H1 (cell line): ENCODE measurements around the gene BCAS4. TPM values are rescaled to one million over a fixed set of nuclear protein-coding genes. Genes with fewer than 3 reads are reported as not detected.

Experiments used
- CTCF ChIA-PET: fragments of 300-600 bp; sonication (Branson Sonifier 250); formaldehyde crosslinking; loops from one replicate; lab custom pipeline; 2021; ENCODE audit not compliant: partially characterized antibody; lab: Charles Lee
- POLR2A ChIA-PET: fragments of 300-600 bp; sonication (Branson Sonifier 250); formaldehyde crosslinking; loops from one replicate; lab custom pipeline; 2021; ENCODE audit warnings: inconsistent platforms; ENCODE audit not compliant: partially characterized antibody; lab: Charles Lee
- DNase-seq, 2 experiments: peaks; one replicate each; pipeline versions ENCODE4 v3.0.0 to v3.0.0-alpha.2; 2010 to 2022; ENCODE audit warnings: low spot score in 2 of 2, low read depth in 1 of 2, mixed read lengths in 1 of 2
- FAIRE-seq: peaks from 2 replicates; lab custom pipeline; 2011; peaks lifted over from hg19 to GRCh38; lab: Jason Lieb, UNC
- H2AFZ ChIP-seq: 2 replicates; pipeline ENCODE4 v1.8.1; 2012; ENCODE audit warnings: low read length, inconsistent platforms
- H2AK5ac ChIP-seq: 2 replicates; pipeline ENCODE4 v1.6.1; 2013; ENCODE audit warnings: low read depth, low read length
- H2BK120ac ChIP-seq: replicated peaks from 2 replicates; pipeline ENCODE3; 2013; ENCODE audit warnings: low read depth, low read length, inconsistent platforms
- H2BK12ac ChIP-seq: 2 replicates; pipeline ENCODE4 v1.6.1; 2013; ENCODE audit warnings: low read depth, low read length
- H2BK15ac ChIP-seq: 2 replicates; pipeline ENCODE4 v1.6.1; 2013; ENCODE audit warnings: low read length
- H2BK20ac ChIP-seq: 2 replicates; pipeline ENCODE4 v1.6.1; 2013; ENCODE audit warnings: low read length
- H2BK5ac ChIP-seq: 2 replicates; pipeline ENCODE4 v1.6.1; 2013; ENCODE audit warnings: low read depth, low read length
- H3K14ac ChIP-seq: 2 replicates; pipeline ENCODE4 v1.6.1; 2013; ENCODE audit warnings: inconsistent platforms; ENCODE audit not compliant: insufficient read length
- H3K18ac ChIP-seq: 2 replicates; pipeline ENCODE4 v1.6.1; 2013; ENCODE audit warnings: low read length; ENCODE audit errors: extremely low read depth
- H3K23ac ChIP-seq: 2 replicates; pipeline ENCODE4 v1.6.1; 2013; ENCODE audit warnings: inconsistent platforms; ENCODE audit not compliant: insufficient read length
- H3K23me2 ChIP-seq: 2 replicates; pipeline ENCODE4 v1.6.1; 2013; ENCODE audit warnings: low read depth, low read length
- H3K27ac ChIP-seq: 2 replicates; pipeline ENCODE4 v1.6.1; 2011; ENCODE audit warnings: low read depth, low read length, inconsistent platforms
- H3K27me3 ChIP-seq, 4 experiments: replicated peaks in 1 of 4; 1 replicate in 1 of 4; 2 replicates in 3 of 4; pipeline versions ENCODE4 v1.6.1 to v1.8.1; 2011 to 2013; ENCODE audit warnings: low read length in 3 of 4, mild to moderate bottlenecking in 3 of 4, inconsistent platforms in 2 of 4, mixed read lengths in 2 of 4, moderate library complexity in 1 of 4; ENCODE audit not compliant: control insufficient read depth in 3 of 4, insufficient read depth in 3 of 4; ENCODE audit errors: extremely low read depth in 1 of 4
- H3K36me3 ChIP-seq, 4 experiments: 2 replicates each; pipeline versions ENCODE4 v1.6.1 to v1.8.1; 2011 to 2013; ENCODE audit warnings: mild to moderate bottlenecking in 4 of 4, low read length in 3 of 4, moderate library complexity in 2 of 4, control low read depth in 1 of 4, inconsistent platforms in 1 of 4; ENCODE audit not compliant: insufficient read depth in 4 of 4, control insufficient read depth in 2 of 4
- H3K4ac ChIP-seq: replicated peaks from 2 replicates; pipeline ENCODE3; 2013; ENCODE audit warnings: low read length, low read depth, mixed read lengths, inconsistent platforms; ENCODE audit not compliant: insufficient read length
- H3K4me1 ChIP-seq, 4 experiments: replicated peaks in 1 of 4; 1 replicate in 1 of 4; 2 replicates in 3 of 4; pipeline versions ENCODE4 v1.6.1 to v1.8.1; 2011 to 2013; ENCODE audit warnings: low read length in 3 of 4, inconsistent platforms in 2 of 4, mixed read lengths in 1 of 4; ENCODE audit not compliant: insufficient read depth in 4 of 4, control insufficient read depth in 3 of 4
- H3K4me2 ChIP-seq, 2 experiments: 2 replicates each; pipeline versions ENCODE4 v1.6.1 to v1.8.1; 2011 to 2013; ENCODE audit warnings: low read depth in 2 of 2, low read length in 2 of 2, control low read depth in 1 of 2, inconsistent platforms in 1 of 2, mild to moderate bottlenecking in 1 of 2; ENCODE audit not compliant: insufficient read depth in 1 of 2
- H3K4me3 ChIP-seq, 4 experiments: fragments of 200-600, 300-600 bp in 1 of 4; sonication (generic), shearing (Covaris generic), sonication (Bioruptor Twin) in 1 of 4; 2 replicates each; pipeline versions ENCODE4 v1.5.1 to v1.8.1; 2011 to 2016; ENCODE audit warnings: low read length in 4 of 4, low read depth in 3 of 4, control low read depth in 2 of 4, inconsistent platforms in 2 of 4, mild to moderate bottlenecking in 2 of 4, mixed read lengths in 1 of 4, moderate library complexity in 1 of 4; ENCODE audit not compliant: insufficient read depth in 2 of 4; ENCODE audit errors: extremely low read depth in 1 of 4
- H3K56ac ChIP-seq: replicated peaks from 2 replicates; pipeline ENCODE3; 2013; ENCODE audit warnings: low read depth, mild to moderate bottlenecking, mixed read lengths, low read length, inconsistent platforms; ENCODE audit not compliant: insufficient read length
- H3K79me1 ChIP-seq: 2 replicates; pipeline ENCODE4 v1.6.1; 2013; ENCODE audit warnings: low read depth, low read length, control low read depth
- H3K79me2 ChIP-seq, 2 experiments: 2 replicates each; pipeline versions ENCODE4 v1.6.1 to v1.8.1; 2012 to 2013; ENCODE audit warnings: low read length in 2 of 2, mild to moderate bottlenecking in 2 of 2, inconsistent platforms in 1 of 2; ENCODE audit not compliant: insufficient read depth in 2 of 2, control insufficient read depth in 1 of 2
- H3K9ac ChIP-seq, 4 experiments: replicated peaks in 1 of 4; 1 replicate in 1 of 4; 2 replicates in 3 of 4; pipeline versions ENCODE4 v1.6.1 to v1.8.1; 2011 to 2013; ENCODE audit warnings: low read depth in 3 of 4, low read length in 3 of 4, control low read depth in 2 of 4, mild to moderate bottlenecking in 2 of 4, moderate library complexity in 2 of 4, inconsistent platforms in 1 of 4; ENCODE audit errors: extremely low read depth in 1 of 4
- H3K9me3 ChIP-seq, 2 experiments: 2 replicates each; pipeline versions ENCODE4 v1.6.1 to v1.8.1; 2012 to 2013; ENCODE audit warnings: mild to moderate bottlenecking in 2 of 2, moderate library complexity in 2 of 2, control low read depth in 1 of 2, inconsistent platforms in 1 of 2, low read depth in 1 of 2, low read length in 1 of 2, mixed read lengths in 1 of 2; ENCODE audit not compliant: insufficient read depth in 2 of 2
- H4K20me1 ChIP-seq, 2 experiments: replicated peaks in 1 of 2; 2 replicates each; pipeline versions ENCODE3 to v1.8.1; 2011 to 2013; ENCODE audit warnings: inconsistent platforms in 2 of 2, low read length in 2 of 2, mild to moderate bottlenecking in 1 of 2; ENCODE audit not compliant: insufficient read depth in 2 of 2, control insufficient read depth in 1 of 2
- H4K5ac ChIP-seq: 2 replicates; pipeline ENCODE4 v1.6.1; 2013; ENCODE audit warnings: low read length, low read depth, mixed read lengths, inconsistent platforms; ENCODE audit not compliant: insufficient read length
- H4K8ac ChIP-seq: 2 replicates; pipeline ENCODE4 v1.8.0; 2013; ENCODE audit warnings: mild to moderate bottlenecking, moderate library complexity, low read length, inconsistent platforms; ENCODE audit not compliant: insufficient read depth; ENCODE audit errors: extremely low read depth
- H4K91ac ChIP-seq: replicated peaks from 2 replicates; pipeline ENCODE3; 2013; ENCODE audit warnings: low read length, mixed read lengths, inconsistent platforms; ENCODE audit not compliant: insufficient read length
- ATF3 ChIP-seq: IDR thresholded peaks from 2 replicates; pipeline ENCODE4 v1.6.1; 2011; ENCODE audit warnings: low read depth, mild to moderate bottlenecking, low read length; ENCODE audit not compliant: insufficient read depth
- BRCA1 ChIP-seq: IDR thresholded peaks from 2 replicates; pipeline ENCODE4 v1.6.1; 2012; ENCODE audit warnings: low read depth, low read length, improper control_type of control experiment
- CHD1 ChIP-seq: IDR thresholded peaks from 2 replicates; pipeline ENCODE4 v1.6.1; 2012; ENCODE audit warnings: low read depth, low read length, improper control_type of control experiment
- MAFK ChIP-seq: IDR thresholded peaks from 2 replicates; pipeline ENCODE4 v1.6.1; 2012; ENCODE audit warnings: low read depth, mild to moderate bottlenecking, improper control_type of control experiment, low read length
- SIN3A ChIP-seq, 2 experiments: IDR thresholded peaks in 1 of 2; conservative IDR thresholded peaks in 1 of 2; 2 replicates each; pipeline ENCODE4 v1.6.1; 2011 to 2012; ENCODE audit warnings: low read length in 2 of 2, improper control_type of control experiment in 1 of 2, low read depth in 1 of 2, mild to moderate bottlenecking in 1 of 2
- YY1 ChIP-seq: IDR thresholded peaks from 2 replicates; pipeline ENCODE4 v1.6.1; 2011; ENCODE audit warnings: low read depth, mild to moderate bottlenecking, low read length
- WGBS, 2 experiments: shearing (Covaris generic) in 1 of 2; methylation state at CpG; one replicate each; pipeline versions ENCODE4 v1.1.6 to v1.1.7; 2013 to 2015; ENCODE audit warnings: low lambda C conversion rate in 2 of 2, mixed read lengths in 2 of 2, inconsistent platforms in 1 of 2, low coverage in 1 of 2, missing lambda C conversion rate in 1 of 2; ENCODE audit not compliant: insufficient replicate concordance in 2 of 2, insufficient coverage in 1 of 2, insufficient read length in 1 of 2; ENCODE audit errors: extremely low coverage in 1 of 2, missing lambda C conversion rate in 1 of 2; 5-methylcytosine and 5-hydroxymethylcytosine counted together
- polyA plus RNA-seq, 7 experiments: library from polyadenylated mRNA; depleted of rRNA in 3 of 7; stranded (reverse) in 5 of 7; unstranded in 2 of 7; fragments of >200 nt in 5 of 7; fragments of 200-250 nt in 2 of 7; gene quantifications; 1 replicate in 5 of 7; 2 replicates in 1 of 7; 4 replicates in 1 of 7; pipeline versions ENCODE4 v1.2.1 to v1.2.3, GENCODE V29; 2011 to 2013; ENCODE audit warnings: missing spikeins in 2 of 7, mixed read lengths in 2 of 7
- total RNA-seq: library from RNA; stranded (reverse); fragmentation: NEBNext Ultra II Directional; extraction: Animal tissue kit (Norgen Biotek cat#: 25700); gene quantifications from 2 replicates; pipeline ENCODE4 v1.2.1, GENCODE V29; 2021

BCAS4 gene
- total and polyA plus RNA-seq, 2 of the 8 experiments (the other 6 are each of a cell fraction or from before 2014, with no cell fraction given), result 21.2 to 23.6 TPM

- Histone ChIP-seq H2AK5ac (no peak overlapping the region), H2AFZ (no peak overlapping the region), H3K4me1 (peaks cover 0 to 3% (median 1%) of the 10 kb centered on the region in 4 experiments; a peak in 2 of 7 replicates), H3K9ac (no peak overlapping the region), H3K9me3 (no peaks in the 10 kb centered on the region), H2BK12ac (no peak overlapping the region), H2BK120ac (no peak overlapping the region), H3K4me3 (no peak overlapping the region), H2BK20ac (no peak overlapping the region), H4K5ac (no peak overlapping the region), H3K14ac (no peak overlapping the region), H4K8ac (no peak overlapping the region), H4K91ac (no peak overlapping the region), H3K36me3 (no peaks in the 10 kb centered on the region), H3K56ac (no peak overlapping the region), H3K23me2 (no peaks in the 10 kb centered on the region), H3K18ac (no peak overlapping the region), H3K79me1 (no peaks in the 10 kb centered on the region), H3K79me2 (no peaks in the 10 kb centered on the region), H2BK15ac (no peak overlapping the region), H4K20me1 (no peaks in the 10 kb centered on the region), H3K23ac (no peak overlapping the region), H3K27ac (no peak overlapping the region)
- POLR2A ChIA-PET, result interaction anchor here (0.9 to 2.0 kb wide), 7 partner anchors 10 to 98 kb away, joined by 3 to 7 read pairs (median 3); no protein-coding TSS in a partner anchor
- no peak for FAIRE-seq
- CTCF ChIA-PET, result interaction anchor here (0.8 to 1.6 kb wide), 4 partner anchors 11 to 37 kb away, joined by 3 to 9 read pairs (median 4); partner anchors contain the start of gene BCAS4
- WGBS, 2 experiments, result 87% methylated on average over 6 of the region's 6 CpGs; no CpG with 5 or more reads in 1 of the 2 experiments
- no peak for TF ChIP-seq MAFK
- TF ChIP-seq BRCA1, result no peak
- TF ChIP-seq CHD1, result no peak
- no peak for TF ChIP-seq ATF3
- TF ChIP-seq SIN3A (conservative IDR thresholded peaks at IDR 0.05 in 1 of 2, IDR thresholded peaks at IDR 0.05 in 1 of 2; ENCODE audit: low read depth in 1 of 2, low read length in 2 of 2), result no peak
- TF ChIP-seq YY1, result no peak
- TF ChIP-seq, all 59 proteins: peak for 0
- Histone ChIP-seq H3K4ac (no peak overlapping the region), H2BK5ac (no peak overlapping the region), H3K4me2 (no peak overlapping the region), H3K27me3 (no peaks in the 10 kb centered on the region)
- no peak for DNase-seq
Observed at GRCh38 chr20:50831622-50832021, 36.8 kb downstream of the BCAS4 start.
